Stimulated activated naive CD8-positive, alpha-beta T cell treated with anti-CD3 and anti-CD28 coated beads, Interleukin-15, amount 100 ng/mL, for 72 hours (primary cell): ENCODE measurements around the gene HSD17B11.
A peak's percentile ranks its signal among the peaks of the same experiment; 100 is the strongest.
"Not testable (repeated sequence)": the region's sequence is repeated elsewhere in the genome, so short reads cannot be mapped to it uniquely, and the experiment has no call there.

ENCODE experiments used
- ATAC-seq: fragments of 150-1000 bp; cut with Tn5 transposase; 2 replicates; pipeline ENCODE4 v1.10.0; 2021; ENCODE audit warnings: mild to moderate bottlenecking, moderate library complexity
- DNase-seq, 2 donors: peaks; one replicate each; pipeline ENCODE4 v3.0.0; 2021 to 2022
- H3K27ac Mint-ChIP-seq, 2 donors: one replicate each; pipeline ENCODE4 v1.8.0; 2022; ENCODE audit warnings: mild to moderate bottlenecking in 2 of 2, mixed read lengths in 2 of 2, moderate library complexity in 2 of 2
- H3K27me3 Mint-ChIP-seq: one replicate; pipeline ENCODE4 v1.8.0; 2022; ENCODE audit warnings: mixed read lengths
- H3K4me1 Mint-ChIP-seq: one replicate; pipeline ENCODE4 v1.8.0; 2022; ENCODE audit warnings: mild to moderate bottlenecking, mixed read lengths
- H3K4me3 Mint-ChIP-seq, 2 donors: one replicate each; pipeline ENCODE4 v1.8.0; 2022; ENCODE audit warnings: mild to moderate bottlenecking in 2 of 2, mixed read lengths in 2 of 2, moderate library complexity in 1 of 2
- H3K9me3 Mint-ChIP-seq, 2 donors: one replicate each; pipeline ENCODE4 v1.8.0; 2022; ENCODE audit warnings: mixed read lengths in 2 of 2

The HSD17B11 gene

GRCh38 chr4:87310691-87311335, 80.2 kb downstream of the HSD17B11 start:
- H3K27me3 Mint-ChIP-seq: no peaks in the 10 kb centered on the region
- peak overlapping the region in 1 of 2 donors; percentile 43 for H3K27ac Mint-ChIP-seq
- DNase-seq (no peak), ATAC-seq (no peak)
- no peak overlapping the region for H3K4me3 Mint-ChIP-seq
- no peaks in the 10 kb centered on the region for H3K9me3 Mint-ChIP-seq
- H3K4me1 Mint-ChIP-seq: peaks cover 8% of the 10 kb centered on the region

- Mint-ChIP-seq H3K4me3 (no peak overlapping the region), H3K27ac (no peak overlapping the region), H3K4me1 (peaks cover 8% of the 10 kb centered on the region), H3K9me3 (no peaks in the 10 kb centered on the region), H3K27me3 (no peaks in the 10 kb centered on the region)
- DNase-seq (no peak), ATAC-seq (no peak)
Observed at GRCh38 chr4:87309625-87310024, 81.4 kb downstream of the HSD17B11 start.

DNA sequence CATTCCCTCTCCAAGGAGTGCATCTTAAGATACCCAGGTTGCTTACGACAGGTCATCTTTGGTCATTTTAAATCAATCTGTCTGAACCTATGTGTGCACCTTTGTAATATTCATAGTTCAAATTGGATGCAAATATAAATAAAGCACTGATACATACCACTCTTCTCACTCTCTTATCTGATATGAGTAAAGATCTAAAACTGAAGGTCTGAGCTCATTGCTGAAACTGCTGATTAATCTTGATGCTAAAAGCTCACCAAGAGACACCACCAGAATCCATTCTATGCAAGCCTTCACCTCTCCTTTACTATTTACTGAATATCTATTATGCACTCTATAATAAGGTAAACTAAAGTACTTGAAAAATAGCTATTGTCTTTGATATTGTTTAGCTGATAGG, 84.9 kb downstream of the HSD17B11 start:
- Mint-ChIP-seq H3K4me3 (no peak overlapping the region), H3K27ac (no peak overlapping the region)

DNA sequence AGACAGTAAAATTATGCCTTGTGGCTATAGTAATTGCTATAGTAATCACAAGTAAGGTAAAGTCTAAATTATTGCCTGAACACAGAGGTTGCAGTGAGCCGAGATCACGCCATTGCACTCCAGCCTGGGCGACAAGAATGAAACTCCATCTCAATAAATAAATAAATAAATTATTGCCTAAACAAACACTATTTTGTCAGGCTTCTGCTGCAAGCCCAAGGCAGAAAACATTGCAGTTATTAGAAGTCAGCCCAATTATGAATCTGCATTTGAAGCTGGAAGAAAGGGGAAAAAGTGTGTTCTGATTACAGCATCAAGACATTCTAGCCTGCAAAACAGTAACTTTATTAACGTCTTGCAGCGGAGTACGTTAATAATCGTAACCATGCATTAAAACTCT, 85.4 kb downstream of the HSD17B11 start:
- Mint-ChIP-seq H3K9me3 (no peaks in the 10 kb centered on the region), H3K4me3 (no peak overlapping the region), H3K4me1 (peaks cover 8% of the 10 kb centered on the region), H3K27ac (no peak overlapping the region), H3K27me3 (no peaks in the 10 kb centered on the region)
- DNase-seq (no peak), ATAC-seq (no peak)

More for the DNA sequence above, 84.9 kb downstream of the HSD17B11 start:
- Mint-ChIP-seq H3K4me1 (peaks cover 8% of the 10 kb centered on the region), H3K27me3 (no peaks in the 10 kb centered on the region), H3K9me3 (no peaks in the 10 kb centered on the region)
- DNase-seq (no peak), ATAC-seq (no peak)

DNA sequence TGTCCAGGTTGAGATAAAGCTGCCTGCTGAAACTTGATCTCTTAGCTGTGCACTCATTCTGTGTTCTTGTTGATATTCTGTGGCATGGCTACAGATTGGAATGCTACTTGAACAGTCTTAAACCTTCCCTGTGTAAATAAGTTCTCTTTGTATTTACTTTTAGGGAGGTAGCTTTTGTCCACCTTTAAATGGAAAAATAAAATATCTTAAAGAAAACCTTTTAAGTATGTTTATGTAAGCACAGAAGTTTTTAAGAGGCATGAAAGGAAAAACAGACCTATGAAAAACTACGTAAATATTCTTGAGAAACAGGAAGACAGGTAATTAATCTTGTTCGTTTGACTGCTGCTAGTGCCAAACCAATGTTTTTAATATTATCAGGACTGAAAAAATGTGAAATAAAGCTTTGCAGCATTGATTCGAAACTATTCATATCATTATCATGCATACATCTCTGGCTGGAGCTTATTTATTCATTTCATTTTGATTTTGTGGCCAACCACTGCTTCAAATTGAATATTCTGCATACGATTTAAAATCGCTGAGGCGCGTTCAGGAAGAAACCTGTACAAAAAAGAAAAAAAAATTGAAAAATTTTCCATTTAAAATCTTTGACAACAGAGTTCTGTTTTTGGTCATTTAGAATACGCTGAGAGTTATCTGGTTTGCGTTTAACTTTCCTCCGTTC, 86.1 kb downstream of the HSD17B11 start:
- Mint-ChIP-seq H3K9me3 (no peaks in the 10 kb centered on the region), H3K4me3 (no peak overlapping the region), H3K4me1 (peaks cover 8% of the 10 kb centered on the region), H3K27me3 (no peaks in the 10 kb centered on the region), H3K27ac (no peak overlapping the region)
- ATAC-seq: no peak
- no peak for DNase-seq

DNA sequence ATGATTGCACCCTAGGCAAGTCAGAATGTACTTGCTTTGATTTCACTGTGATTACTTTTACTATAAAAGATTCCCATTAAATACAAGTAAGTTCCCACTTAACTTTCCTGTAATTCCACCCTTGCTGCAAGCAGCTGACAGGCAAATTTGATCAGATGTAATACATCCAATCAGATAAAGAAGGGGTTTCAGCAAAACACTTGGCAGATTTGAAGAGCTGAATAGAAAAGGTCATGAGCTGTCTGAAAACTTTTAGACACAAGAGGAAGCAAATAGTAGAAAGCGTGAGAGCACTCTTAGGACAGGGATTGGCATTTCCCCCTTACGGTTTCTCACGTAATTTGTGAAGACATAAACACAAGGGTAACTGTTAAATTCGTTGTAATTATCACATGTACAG, 91.1 kb downstream of the HSD17B11 start:
- DNase-seq (no peak), ATAC-seq (no peak)
- Mint-ChIP-seq H3K4me3 (no peak overlapping the region), H3K9me3 (peaks cover 0 to under 1% of the 10 kb centered on the region in 2 donors), H3K27ac (no peak overlapping the region), H3K4me1 (no peaks in the 10 kb centered on the region), H3K27me3 (no peaks in the 10 kb centered on the region)

DNA sequence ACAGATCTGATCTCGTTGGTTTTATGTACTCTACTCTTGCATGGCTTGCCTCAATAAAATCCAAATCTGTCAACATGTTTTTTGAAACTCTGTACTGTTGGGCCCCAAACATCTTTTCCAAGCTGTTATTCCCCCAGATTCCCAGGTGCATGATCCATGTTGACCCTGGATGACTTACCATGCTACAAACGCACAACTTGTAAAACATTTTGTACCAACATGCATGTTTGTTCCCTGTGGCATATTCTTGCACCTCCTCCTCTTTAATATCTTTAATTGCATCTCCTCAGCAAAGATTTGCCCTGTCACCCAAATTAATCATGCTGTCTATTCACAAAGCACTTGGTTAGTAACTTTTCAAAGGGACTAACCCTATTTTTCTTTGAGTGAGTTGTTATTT, 92.6 kb downstream of the HSD17B11 start:
- Mint-ChIP-seq H3K4me3 (no peak overlapping the region), H3K4me1 (no peaks in the 10 kb centered on the region), H3K9me3 (peaks cover 5 to 8% of the 10 kb centered on the region in 2 donors), H3K27ac (no peak overlapping the region), H3K27me3 (no peaks in the 10 kb centered on the region)
- no peak for ATAC-seq
- no peak for DNase-seq

DNA sequence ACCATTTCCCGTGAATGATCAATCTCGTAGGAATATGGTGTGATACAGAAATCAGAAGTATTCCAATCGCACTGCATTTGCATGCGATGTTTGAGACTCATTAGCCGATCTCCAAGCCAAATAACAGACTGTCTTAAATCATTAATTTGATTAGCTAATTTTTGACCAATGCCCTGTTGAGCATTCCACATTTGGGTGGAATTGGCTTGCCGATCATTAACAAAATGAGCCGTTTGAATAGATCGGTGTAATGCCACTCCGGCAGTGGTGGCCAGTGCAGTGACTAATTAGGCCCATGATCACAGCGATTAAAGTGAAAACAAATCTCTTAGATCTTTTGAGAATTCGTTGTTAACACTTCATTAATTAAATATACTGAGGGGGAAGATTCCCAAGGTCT, 96.1 kb downstream of the HSD17B11 start:
- H3K4me3 Mint-ChIP-seq, H3K27me3 Mint-ChIP-seq, H3K4me1 Mint-ChIP-seq, DNase-seq, H3K27ac Mint-ChIP-seq, ATAC-seq, H3K9me3 Mint-ChIP-seq: not testable (repeated sequence)

GRCh38 chr4:87293889-87294288, 97.1 kb downstream of the HSD17B11 start:
- not testable (repeated sequence) for ATAC-seq, H3K9me3 Mint-ChIP-seq, H3K4me1 Mint-ChIP-seq, H3K4me3 Mint-ChIP-seq, DNase-seq, H3K27ac Mint-ChIP-seq, H3K27me3 Mint-ChIP-seq

DNA sequence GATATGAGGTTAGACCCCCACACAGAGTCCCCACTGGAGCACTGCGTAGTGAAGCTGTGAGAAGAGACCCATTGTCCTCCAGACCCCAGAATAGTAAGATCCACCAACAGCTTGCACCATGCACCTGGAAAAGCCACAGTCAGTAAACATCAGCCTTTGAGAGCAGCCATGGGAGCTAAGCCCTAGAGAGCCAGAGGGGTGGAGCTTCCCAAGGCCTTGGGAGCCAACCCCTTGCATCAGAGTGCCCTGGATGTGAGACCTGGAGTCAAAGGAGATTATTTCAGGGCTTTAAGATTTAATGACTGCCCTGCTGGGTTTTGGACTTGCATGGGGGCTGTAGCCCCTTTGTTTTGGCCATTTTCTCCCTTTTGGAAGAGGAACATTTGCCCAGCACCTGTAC, 104.0 kb downstream of the HSD17B11 start:
- DNase-seq (no peak), ATAC-seq (no peak)
- Mint-ChIP-seq H3K4me3 (no peak overlapping the region), H3K4me1 (no peaks in the 10 kb centered on the region), H3K27me3 (peaks cover 7% of the 10 kb centered on the region), H3K9me3 (peaks cover 26 to 44% of the 10 kb centered on the region in 2 donors), H3K27ac (no peak overlapping the region)
